ENCODE data around the gene BZW1.

BZW1 gene

DNA sequence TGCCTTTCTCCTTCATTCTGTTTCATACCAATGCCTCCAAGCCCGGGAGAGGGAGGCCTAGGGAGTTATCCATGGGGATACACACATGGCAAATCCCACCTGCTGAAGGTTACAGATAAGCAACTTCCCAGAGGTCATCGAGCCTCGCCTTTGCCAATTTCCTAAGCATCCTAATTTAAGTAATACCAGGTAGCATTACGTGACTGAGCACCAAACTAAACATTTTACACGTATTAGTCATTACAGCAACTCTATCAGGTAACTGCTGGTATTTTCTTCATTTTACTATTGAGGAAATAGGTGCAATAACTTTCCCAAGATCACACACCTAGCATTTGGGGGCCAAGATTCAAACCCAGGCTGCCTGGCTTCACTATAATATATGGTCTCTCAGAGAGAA lies 30.1 kb upstream of the BZW1 start:
- no peak for TF ChIP-seq ZFX (IDR thresholded peaks at IDR 0.05)
- TF ChIP-seq, protein P1, sequence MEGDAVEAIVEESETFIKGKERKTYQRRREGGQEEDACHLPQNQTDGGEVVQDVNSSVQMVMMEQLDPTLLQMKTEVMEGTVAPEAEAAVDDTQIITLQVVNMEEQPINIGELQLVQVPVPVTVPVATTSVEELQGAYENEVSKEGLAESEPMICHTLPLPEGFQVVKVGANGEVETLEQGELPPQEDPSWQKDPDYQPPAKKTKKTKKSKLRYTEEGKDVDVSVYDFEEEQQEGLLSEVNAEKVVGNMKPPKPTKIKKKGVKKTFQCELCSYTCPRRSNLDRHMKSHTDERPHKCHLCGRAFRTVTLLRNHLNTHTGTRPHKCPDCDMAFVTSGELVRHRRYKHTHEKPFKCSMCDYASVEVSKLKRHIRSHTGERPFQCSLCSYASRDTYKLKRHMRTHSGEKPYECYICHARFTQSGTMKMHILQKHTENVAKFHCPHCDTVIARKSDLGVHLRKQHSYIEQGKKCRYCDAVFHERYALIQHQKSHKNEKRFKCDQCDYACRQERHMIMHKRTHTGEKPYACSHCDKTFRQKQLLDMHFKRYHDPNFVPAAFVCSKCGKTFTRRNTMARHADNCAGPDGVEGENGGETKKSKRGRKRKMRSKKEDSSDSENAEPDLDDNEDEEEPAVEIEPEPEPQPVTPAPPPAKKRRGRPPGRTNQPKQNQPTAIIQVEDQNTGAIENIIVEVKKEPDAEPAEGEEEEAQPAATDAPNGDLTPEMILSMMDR (conservative IDR thresholded peaks at IDR 0.05) = no peak
- no peak overlapping the region for H3K27ac ChIP-seq

DNA sequence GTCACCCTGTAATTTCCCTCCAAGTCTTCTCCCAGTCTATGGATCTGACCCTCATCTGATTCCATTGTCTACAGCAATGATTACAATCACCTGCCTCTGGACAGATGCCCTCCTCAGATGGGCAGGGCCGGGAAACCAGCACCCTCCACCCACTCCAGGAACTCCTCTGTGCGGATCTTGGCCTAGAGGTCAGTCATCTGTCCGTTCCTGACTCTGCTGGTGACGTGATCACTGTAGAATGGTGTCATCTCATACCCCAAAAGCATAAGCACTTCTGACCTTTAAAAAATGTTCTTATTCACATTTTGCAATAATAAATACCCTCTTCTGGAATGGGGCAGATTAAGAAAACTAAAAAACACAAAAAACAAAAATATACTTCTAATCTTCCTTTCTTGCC lies 29.5 kb upstream of the BZW1 start:
- no peak for TF ChIP-seq ZFX (IDR thresholded peaks at IDR 0.05)
- TF ChIP-seq, protein P1 (conservative IDR thresholded peaks at IDR 0.05) = no peak
- H3K27ac ChIP-seq = no peak overlapping the region

DNA sequence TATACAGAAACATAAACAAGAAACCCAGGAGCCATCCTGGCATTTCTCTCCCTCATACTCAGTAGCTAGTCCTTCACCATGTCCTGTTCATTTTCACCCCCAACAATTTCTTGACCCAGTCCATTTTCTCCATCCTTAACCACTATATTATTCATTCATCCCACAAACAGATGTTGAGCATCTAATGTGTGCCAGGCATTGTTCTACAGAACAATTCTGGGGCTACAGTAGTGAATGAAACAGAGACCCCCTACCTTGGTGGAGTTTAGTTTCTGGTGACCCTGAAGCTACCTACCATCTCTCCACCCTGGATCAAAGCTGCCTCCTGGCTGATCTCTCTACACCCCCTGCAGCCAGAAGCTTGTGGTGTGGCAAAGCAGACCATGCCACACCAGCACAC lies 27.5 kb upstream of the BZW1 start:
- TF ChIP-seq ZFX (IDR thresholded peaks at IDR 0.05) = no peak
- TF ChIP-seq, protein P1 (conservative IDR thresholded peaks at IDR 0.05) = no peak
- H3K27ac ChIP-seq = peak overlapping the region; percentile 91; the same call in 1 of the 2 replicates

DNA sequence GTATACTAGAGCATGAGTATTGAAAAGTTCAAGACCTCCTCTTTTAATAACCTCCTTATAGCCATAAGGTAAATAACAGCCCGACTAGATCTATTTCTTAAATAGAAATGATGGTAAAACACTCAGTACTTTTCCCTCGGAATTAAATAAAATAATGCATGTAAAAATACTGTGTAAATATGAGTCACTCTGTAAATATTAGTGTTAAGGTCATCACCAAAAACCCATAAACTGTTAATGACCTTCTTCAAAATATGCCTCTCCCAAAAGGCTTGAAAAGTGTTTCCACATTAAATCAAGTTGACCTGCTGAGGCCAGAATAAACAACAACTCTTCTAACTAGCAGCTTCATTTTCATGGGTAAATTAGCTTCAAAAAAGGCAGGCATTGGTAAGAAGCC lies 25.3 kb upstream of the BZW1 start:
- peak overlapping the region; percentile 63; the same call in 1 of the 2 replicates for H3K27ac ChIP-seq
- TF ChIP-seq ZFX (IDR thresholded peaks at IDR 0.05) = no peak

DNA sequence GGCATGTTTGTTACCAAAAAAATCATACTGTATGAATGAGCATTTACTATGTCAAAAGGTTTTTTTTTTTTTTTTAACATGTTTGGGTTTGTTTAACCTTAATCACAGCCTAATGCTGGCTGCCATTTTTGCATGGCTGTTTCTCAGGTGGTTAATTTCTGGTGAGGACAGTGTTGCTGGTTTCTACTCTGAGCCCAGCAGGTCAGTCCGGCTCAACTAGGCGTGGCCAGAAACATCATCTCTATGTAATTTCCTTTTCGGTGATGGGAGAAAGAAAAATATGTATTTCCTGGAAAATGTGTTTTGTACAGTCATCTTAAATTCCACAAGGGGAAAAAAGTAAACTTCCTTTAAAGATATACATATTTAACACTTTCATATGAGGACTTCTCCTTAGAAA lies 24.9 kb upstream of the BZW1 start:
- H3K27ac ChIP-seq = peak overlapping the region; percentile 63; the same call in 1 of the 2 replicates

DNA sequence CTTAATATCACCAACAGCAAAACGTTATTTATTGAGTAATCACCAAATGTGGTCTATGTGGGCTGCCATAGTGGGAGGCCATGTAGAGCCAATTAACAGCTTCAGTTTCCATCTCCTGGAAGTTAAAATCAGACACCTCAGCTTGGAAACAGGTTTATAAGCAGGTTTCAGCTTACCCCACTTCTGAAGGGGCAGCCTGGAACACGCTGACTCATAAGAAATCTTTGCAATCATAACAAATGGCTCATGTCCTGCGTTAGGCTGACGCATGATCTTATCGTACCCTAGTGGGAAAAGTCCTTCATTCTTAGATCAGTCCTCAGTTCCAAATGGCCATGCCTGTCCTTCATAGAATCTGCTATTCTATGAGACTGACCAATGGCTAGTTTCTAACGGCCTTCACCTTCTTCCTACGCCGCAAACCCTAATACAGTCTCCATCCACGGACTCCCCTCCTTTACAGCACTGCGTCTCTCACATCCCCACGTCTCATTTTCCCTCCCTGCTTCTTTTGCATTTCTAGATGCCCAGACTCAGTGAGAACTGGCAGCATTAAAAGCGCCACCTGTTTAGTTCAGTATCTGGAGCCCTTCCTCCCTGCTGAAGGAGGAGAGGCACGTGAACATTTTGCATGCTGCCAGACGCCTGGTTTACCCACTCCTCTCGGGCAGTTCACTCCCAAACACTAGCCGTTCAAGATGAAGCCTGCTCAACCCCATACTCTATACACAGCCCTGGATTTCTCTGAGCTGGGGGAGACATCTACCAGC lies 24.2 kb upstream of the BZW1 start:
- peak overlapping the region; percentile 63 for H3K27ac ChIP-seq
- TF ChIP-seq, protein P1 (conservative IDR thresholded peaks at IDR 0.05) = no peak
- no peak for TF ChIP-seq ZFX (IDR thresholded peaks at IDR 0.05)

More for the DNA sequence above, 24.9 kb upstream of the BZW1 start:
- TF ChIP-seq ZFX (IDR thresholded peaks at IDR 0.05) = no peak
- TF ChIP-seq, protein P1 (conservative IDR thresholded peaks at IDR 0.05) = no peak

DNA sequence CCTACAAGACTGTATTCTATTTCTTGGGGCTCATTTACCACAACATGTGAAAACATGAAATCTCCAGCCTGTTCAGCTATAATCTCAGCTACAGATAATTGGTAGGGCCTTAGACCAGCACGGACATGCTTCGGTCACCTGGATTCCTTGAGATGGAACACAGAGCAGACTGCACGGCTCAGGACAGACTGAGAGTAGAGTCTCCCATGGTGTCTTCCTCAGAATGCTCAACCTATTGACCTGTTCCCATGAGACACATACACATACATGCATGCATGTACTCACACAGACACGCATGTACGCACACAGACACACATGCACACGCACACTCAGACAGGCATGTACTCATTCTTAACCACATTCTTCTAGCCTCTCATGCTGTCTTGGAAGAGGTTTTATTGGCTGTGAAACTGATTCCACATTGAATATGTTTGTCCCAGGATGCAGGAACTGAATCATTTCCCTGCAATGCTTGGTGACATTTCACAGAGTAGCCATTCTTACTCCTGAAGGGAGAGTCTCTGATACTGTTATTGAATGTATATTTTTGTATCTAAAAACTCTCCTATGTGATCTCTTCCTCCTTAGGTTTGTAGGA lies 23.5 kb upstream of the BZW1 start:
- no peak for TF ChIP-seq ZFX (IDR thresholded peaks at IDR 0.05)
- TF ChIP-seq, protein P1 (conservative IDR thresholded peaks at IDR 0.05) = no peak
- peak overlapping the region; percentile 63; the same call in 1 of the 2 replicates for H3K27ac ChIP-seq

All from C4-2B (cell line).